Right lobe of liver (tissue), 6 donors: ENCODE results near the gene TGFB1. TPM values are rescaled to one million over a fixed set of nuclear protein-coding genes. Genes with fewer than 3 reads are reported as not detected.

Experiments used
- ATAC-seq, 4 donors: fragments of 200-7000 bp; cut with Tn5 transposase; one replicate each; pipeline ENCODE4 v1.9.1; 2020; ENCODE audit warnings: mild to moderate bottlenecking in 4 of 4, moderate library complexity in 4 of 4
- DNase-seq, 3 donors: peaks; one replicate each; pipeline ENCODE4 v3.0.0-alpha.2; 2020
- H3K27ac ChIP-seq, 3 donors: fragments of 200-600 bp; one replicate each; pipeline ENCODE4 v1.8.0; 2022
- H3K27me3 ChIP-seq, 2 donors: fragments of 200-600 bp; one replicate each; pipeline ENCODE4 v1.8.0; 2022
- H3K36me3 ChIP-seq, 4 donors: fragments of 200-600 bp; sonication (generic) in 1 of 4; one replicate each; pipeline versions ENCODE4 v1.5.1 to v1.8.0; 2017 to 2022; ENCODE audit warnings: control low read depth in 1 of 4
- H3K4me1 ChIP-seq, 4 donors: fragments of 200-600 bp; sonication (generic) in 1 of 4; one replicate each; pipeline versions ENCODE4 v1.5.1 to v1.8.0; 2017 to 2022; ENCODE audit warnings: control low read depth in 1 of 4
- H3K4me3 ChIP-seq, 3 donors: fragments of 200-600 bp; one replicate each; pipeline ENCODE4 v1.8.0; 2022
- H3K9me3 ChIP-seq, 4 donors: fragments of 200-600 bp; sonication (generic) in 1 of 4; one replicate each; pipeline versions ENCODE4 v1.5.1 to v1.8.0; 2017 to 2022; ENCODE audit warnings: control low read depth in 1 of 4
- CTCF ChIP-seq, 4 donors: fragments of 200-600 bp in 3 of 4; fragments of 450-650 bp in 1 of 4; IDR thresholded peaks; one replicate each; pipeline versions ENCODE4 v1.5.1 to v1.8.0; 2016 to 2022; ENCODE audit warnings: antibody characterized with exemption in 4 of 4, mild to moderate bottlenecking in 2 of 4
- POLR2A ChIP-seq: fragments of 450-650 bp; IDR thresholded peaks from one replicate; pipeline ENCODE4 v1.6.1; 2017; ENCODE audit warnings: antibody characterized with exemption, mild to moderate bottlenecking
- WGBS: methylation state at CpG from one replicate; pipeline ENCODE4 v1.1.6; 2018; ENCODE audit warnings: low coverage, low lambda C conversion rate; ENCODE audit not compliant: insufficient coverage; ENCODE audit errors: missing lambda C conversion rate; 5-methylcytosine and 5-hydroxymethylcytosine counted together
- intact Hi-C, 2 donors: fragments of 100-400 bp; cut with DNase I; formaldehyde crosslinking; loops; one replicate each; pipeline versions ENCODE4 v1.11.2 to v1.14.1; 2022
- total RNA-seq, 6 experiments: library from RNA; depleted of rRNA in 2 of 6; stranded (reverse); fragments of >200 nt in 2 of 6; fragmentation: NEBNext Ultra II Directional in 3 of 6; extraction: Animal tissue kit (Norgen Biotek cat#: 25700) in 3 of 6; gene quantifications; one replicate each; pipeline versions ENCODE4 v1.1.0 to v1.2.4, GENCODE V29; 2016 to 2023
- donor health status: DM: no; HTN: yes; CAD: no.
- donor health status: DM: no; HTN: no; CAD: no.
- donor health status: DM: no; HTN: no; CAD: no.
- donor health status: DM: no; HTN: yes; CAD: no.
- donor health status: DM: no; HTN: yes; CAD: no.

Gene TGFB1
- total RNA-seq, 6 experiments from 2014 or later = 4.9 to 19.1 (median 8.5) TPM

- H3K4me3 ChIP-seq = no peak overlapping the region
- H3K4me1 ChIP-seq = no peaks in the 10 kb centered on the region
- ATAC-seq (peak in 3 of 4 donors; percentile 9 to 16 (median 14)), DNase-seq (no peak)
- TF ChIP-seq POLR2A (no peak), CTCF (IDR thresholded peaks at IDR 0.05) (no peak)
- 68% methylated on average over 6 of the region's 10 CpGs for WGBS
- intact Hi-C loops = no loop called here
- peaks cover 7 to 80% (median 34%) of the 10 kb centered on the region in 4 donors for H3K36me3 ChIP-seq
- H3K27me3 ChIP-seq = no peaks in the 10 kb centered on the region
- H3K9me3 ChIP-seq = no peaks in the 10 kb centered on the region
- H3K27ac ChIP-seq = peak overlapping the region in 2 of 3 donors; percentile 13 to 42
These were observed 54.5 kb downstream of the TGFB1 start for GRCh38 chr19:41299046-41299754.

- peak overlapping the region in 2 of 3 donors; percentile 8 to 42 for H3K27ac ChIP-seq
- no peaks in the 10 kb centered on the region for H3K27me3 ChIP-seq
- DNase-seq = peak in 1 of 3 donors; percentile 42
- H3K9me3 ChIP-seq = no peaks in the 10 kb centered on the region
- H3K36me3 ChIP-seq = peaks cover 7 to 80% (median 30%) of the 10 kb centered on the region in 4 donors
- peak; percentile 56 to 73 (median 64) for ATAC-seq
- intact Hi-C loops = no loop called here
- H3K4me3 ChIP-seq = no peak overlapping the region
- 35% methylated on average over 3 of the region's 4 CpGs for WGBS
- TF ChIP-seq CTCF (IDR thresholded peaks at IDR 0.05) = no peak
- peak; percentile 27 for TF ChIP-seq POLR2A
- H3K4me1 ChIP-seq = no peaks in the 10 kb centered on the region
These were observed 55.3 kb downstream of the TGFB1 start for GRCh38 chr19:41298348-41298964.

GRCh38 chr19:41297628-41298347, 55.9 kb downstream of the TGFB1 start:
- Histone ChIP-seq H3K4me1 (no peaks in the 10 kb centered on the region), H3K27ac (no peak overlapping the region), H3K9me3 (no peaks in the 10 kb centered on the region), H3K4me3 (no peak overlapping the region), H3K36me3 (peaks cover 10 to 81% (median 34%) of the 10 kb centered on the region in 4 donors), H3K27me3 (no peaks in the 10 kb centered on the region)
- DNase-seq (no peak), ATAC-seq (peak in 1 of 4 donors; percentile 13)
- intact Hi-C loops = no loop called here
- WGBS = 72% methylated on average over 4 of the region's 7 CpGs
- no peak for TF ChIP-seq POLR2A

GRCh38 chr19:41296433-41296871, 57.3 kb downstream of the TGFB1 start:
- Histone ChIP-seq H3K27ac (no peak overlapping the region), H3K9me3 (no peaks in the 10 kb centered on the region), H3K27me3 (no peaks in the 10 kb centered on the region), H3K4me3 (no peak overlapping the region), H3K36me3 (peaks cover 16 to 87% (median 45%) of the 10 kb centered on the region in 4 donors), H3K4me1 (no peaks in the 10 kb centered on the region)
- DNase-seq (no peak), ATAC-seq (no peak)
- WGBS = 100% methylated on average over 1 of the region's 2 CpGs
- intact Hi-C loops = no loop called here
- TF ChIP-seq POLR2A (no peak), CTCF (IDR thresholded peaks at IDR 0.05) (no peak)
